Vagina (tissue), 2 donors: ENCODE measurements around the gene ANKRD63. TPM values are rescaled to one million over a fixed set of nuclear protein-coding genes. Genes with fewer than 3 reads are reported as not detected.

Source experiments
- DNase-seq, 2 donors: peaks; one replicate each; pipeline ENCODE4 v3.0.0-alpha.2; 2017; ENCODE audit errors: extremely low spot score in 2 of 2
- H3K27ac ChIP-seq: fragments of 200-600 bp; sonication (generic); one replicate; pipeline ENCODE4 v1.5.1; 2019
- H3K27me3 ChIP-seq: fragments of 200-600 bp; sonication (generic); one replicate; pipeline ENCODE4 v1.5.1; 2019
- H3K36me3 ChIP-seq, 2 donors: fragments of 200-600 bp; sonication (generic); one replicate each; pipeline ENCODE4 v1.5.1; 2017 to 2019
- H3K4me1 ChIP-seq: fragments of 200-600 bp; sonication (generic); one replicate; pipeline ENCODE4 v1.5.1; 2019
- H3K4me3 ChIP-seq, 2 donors: fragments of 200-600 bp; sonication (generic); 1 replicate in 1 of 2; 2 replicates in 1 of 2; pipeline ENCODE4 v1.5.1; 2016 to 2019
- H3K9me3 ChIP-seq: fragments of 200-600 bp; sonication (generic); one replicate; pipeline ENCODE4 v1.5.1; 2019
- POLR2A ChIP-seq, 2 donors: fragments of 450-650 bp; IDR thresholded peaks; one replicate each; pipeline ENCODE4 v1.6.1; 2017; ENCODE audit warnings: antibody characterized with exemption in 2 of 2, mild to moderate bottlenecking in 2 of 2, moderate library complexity in 2 of 2
- POLR2AphosphoS5 ChIP-seq, 2 donors: sonication (generic); formaldehyde crosslinking; IDR thresholded peaks; one replicate each; pipeline ENCODE4 v1.9.0; 2017; ENCODE audit warnings: antibody characterized with exemption in 2 of 2, mild to moderate bottlenecking in 2 of 2, low read depth in 1 of 2; ENCODE audit not compliant: insufficient read depth in 1 of 2
- intact Hi-C: fragments of 100-400 bp; cut with DNase I; formaldehyde crosslinking; loops from one replicate; pipeline ENCODE4 v1.15.1; 2023
- total RNA-seq: library from RNA; depleted of rRNA; stranded (reverse); fragments of >200 nt; gene quantifications from one replicate; pipeline ENCODE4 v1.2.3, GENCODE V29; 2016
- TF ChIP-seq, protein P1 (sequence below), 3 experiments: fragments of 450-650 bp in 2 of 3; fragments of 200-600 bp in 1 of 3; sonication (generic) in 1 of 3; IDR thresholded peaks; one replicate each; pipeline ENCODE4 v1.5.1; 2017 to 2019; ENCODE audit warnings: antibody characterized with exemption in 3 of 3, mild to moderate bottlenecking in 2 of 3, moderate library complexity in 2 of 3

The ANKRD63 gene
- total RNA-seq, 1 donor from 2014 or later: not detected

DNA sequence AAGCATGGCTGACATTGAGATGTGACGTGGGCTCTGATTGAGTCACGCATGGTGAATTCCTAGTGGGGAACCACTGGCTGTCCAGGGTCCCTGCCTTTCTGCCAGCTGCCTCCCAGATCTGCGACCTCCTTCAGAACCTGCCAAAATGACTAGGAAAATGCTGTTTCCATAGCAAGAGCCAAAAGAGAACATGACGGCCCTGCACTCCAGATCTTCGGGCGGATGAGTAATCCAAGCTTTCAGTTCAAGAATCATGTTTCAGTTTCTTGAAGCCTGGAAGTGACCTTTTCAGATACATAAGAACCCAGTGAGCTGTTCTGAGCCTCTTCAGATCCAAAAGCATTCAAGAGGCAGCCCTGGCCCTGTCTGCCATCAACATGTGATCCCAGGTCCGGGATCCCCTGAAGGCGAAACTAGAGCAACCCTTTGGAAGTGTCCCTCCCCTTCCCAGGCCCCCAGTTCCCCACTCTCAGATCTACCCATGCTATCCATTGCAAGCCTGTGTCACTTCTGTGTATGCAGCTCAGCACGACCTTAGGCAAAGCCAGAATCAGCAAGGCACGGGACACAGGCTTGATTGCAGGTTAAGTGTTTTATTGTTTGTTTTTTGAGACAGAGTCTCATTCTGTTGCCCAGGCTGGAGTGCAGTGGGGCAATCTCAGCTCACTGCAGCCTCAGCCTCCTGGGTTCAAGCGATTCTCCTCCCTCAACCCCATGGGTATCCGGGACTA is 19.7 kb downstream of the ANKRD63 start:
- intact Hi-C loops: no loop called here
- Histone ChIP-seq H3K4me1 (peaks cover 44% of the 10 kb centered on the region), H3K36me3 (no peaks in the 10 kb centered on the region), H3K27ac (peak overlapping the region; percentile 87), H3K27me3 (no peaks in the 10 kb centered on the region), H3K4me3 (peak overlapping the region in 1 of 2 donors; percentile 3), H3K9me3 (no peaks in the 10 kb centered on the region)
- DNase-seq: no peak
- peak in 1 of 2 donors; percentile 80 for TF ChIP-seq POLR2AphosphoS5 (IDR thresholded peaks at IDR 0.05; ENCODE audit: insufficient read depth in 1 of 2, low read depth in 1 of 2)
- TF ChIP-seq, protein P1, sequence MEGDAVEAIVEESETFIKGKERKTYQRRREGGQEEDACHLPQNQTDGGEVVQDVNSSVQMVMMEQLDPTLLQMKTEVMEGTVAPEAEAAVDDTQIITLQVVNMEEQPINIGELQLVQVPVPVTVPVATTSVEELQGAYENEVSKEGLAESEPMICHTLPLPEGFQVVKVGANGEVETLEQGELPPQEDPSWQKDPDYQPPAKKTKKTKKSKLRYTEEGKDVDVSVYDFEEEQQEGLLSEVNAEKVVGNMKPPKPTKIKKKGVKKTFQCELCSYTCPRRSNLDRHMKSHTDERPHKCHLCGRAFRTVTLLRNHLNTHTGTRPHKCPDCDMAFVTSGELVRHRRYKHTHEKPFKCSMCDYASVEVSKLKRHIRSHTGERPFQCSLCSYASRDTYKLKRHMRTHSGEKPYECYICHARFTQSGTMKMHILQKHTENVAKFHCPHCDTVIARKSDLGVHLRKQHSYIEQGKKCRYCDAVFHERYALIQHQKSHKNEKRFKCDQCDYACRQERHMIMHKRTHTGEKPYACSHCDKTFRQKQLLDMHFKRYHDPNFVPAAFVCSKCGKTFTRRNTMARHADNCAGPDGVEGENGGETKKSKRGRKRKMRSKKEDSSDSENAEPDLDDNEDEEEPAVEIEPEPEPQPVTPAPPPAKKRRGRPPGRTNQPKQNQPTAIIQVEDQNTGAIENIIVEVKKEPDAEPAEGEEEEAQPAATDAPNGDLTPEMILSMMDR (IDR thresholded peaks at IDR 0.05): no peak

DNA sequence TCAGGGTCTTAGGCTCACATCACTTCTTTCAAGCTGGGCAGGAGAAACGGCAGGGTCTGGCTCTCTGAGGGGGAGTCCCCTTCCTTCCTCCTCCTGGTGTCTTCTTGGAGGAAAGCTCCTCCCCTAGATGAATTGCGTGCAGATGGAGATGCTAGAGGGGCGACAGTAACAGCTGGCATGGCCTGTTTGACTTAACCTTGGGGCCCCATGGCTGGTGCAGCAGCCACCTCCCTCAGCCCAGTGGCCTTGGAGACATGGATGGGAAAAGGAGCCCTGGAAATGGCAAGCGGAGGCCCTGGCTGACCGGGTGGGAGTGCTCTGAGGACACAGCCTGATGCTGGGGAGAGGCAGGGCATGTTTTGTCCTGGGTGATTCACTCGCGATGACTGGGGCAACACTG is 23.8 kb downstream of the ANKRD63 start:
- Histone ChIP-seq H3K27ac (no peak overlapping the region), H3K36me3 (no peaks in the 10 kb centered on the region), H3K27me3 (no peaks in the 10 kb centered on the region), H3K4me1 (peaks cover 15% of the 10 kb centered on the region), H3K4me3 (no peak overlapping the region), H3K9me3 (no peaks in the 10 kb centered on the region)
- TF ChIP-seq POLR2A (IDR thresholded peaks at IDR 0.05) (no peak), POLR2AphosphoS5 (IDR thresholded peaks at IDR 0.05; ENCODE audit: insufficient read depth in 1 of 2, low read depth in 1 of 2) (no peak)
- TF ChIP-seq, protein P1 (IDR thresholded peaks at IDR 0.05): no peak
- no peak for DNase-seq
- intact Hi-C loops: no loop called here

DNA sequence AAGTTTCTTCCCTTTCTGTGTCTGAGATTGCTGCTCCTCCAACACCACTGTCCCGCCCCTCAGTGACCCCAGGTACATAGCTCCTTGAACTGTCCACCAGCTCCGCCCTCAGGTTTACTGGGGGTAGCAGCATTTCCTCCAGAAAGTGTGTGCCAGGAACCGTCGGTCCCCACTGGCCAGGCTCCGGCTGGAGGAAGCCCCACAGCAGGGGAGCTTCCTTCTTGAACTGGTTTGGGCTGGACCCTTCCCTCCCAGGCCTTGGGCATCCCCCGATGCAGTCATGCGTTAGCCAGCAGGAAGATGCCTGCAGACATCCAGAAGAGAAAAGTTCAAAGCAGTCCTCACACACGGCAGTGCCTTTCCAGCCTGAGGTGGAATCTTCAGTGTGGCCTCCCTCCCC is 24.3 kb downstream of the ANKRD63 start:
- TF ChIP-seq POLR2A (IDR thresholded peaks at IDR 0.05) (no peak), POLR2AphosphoS5 (IDR thresholded peaks at IDR 0.05; ENCODE audit: insufficient read depth in 1 of 2, low read depth in 1 of 2) (no peak)
- TF ChIP-seq, protein P1 (IDR thresholded peaks at IDR 0.05): no peak
- DNase-seq: no peak
- H3K4me3 ChIP-seq: no peak overlapping the region
- H3K27ac ChIP-seq: no peak overlapping the region
- intact Hi-C loops: no loop called here
- H3K4me1 ChIP-seq: peaks cover 13% of the 10 kb centered on the region
- no peaks in the 10 kb centered on the region for H3K27me3 ChIP-seq
- H3K9me3 ChIP-seq: no peaks in the 10 kb centered on the region
- H3K36me3 ChIP-seq: no peaks in the 10 kb centered on the region

DNA sequence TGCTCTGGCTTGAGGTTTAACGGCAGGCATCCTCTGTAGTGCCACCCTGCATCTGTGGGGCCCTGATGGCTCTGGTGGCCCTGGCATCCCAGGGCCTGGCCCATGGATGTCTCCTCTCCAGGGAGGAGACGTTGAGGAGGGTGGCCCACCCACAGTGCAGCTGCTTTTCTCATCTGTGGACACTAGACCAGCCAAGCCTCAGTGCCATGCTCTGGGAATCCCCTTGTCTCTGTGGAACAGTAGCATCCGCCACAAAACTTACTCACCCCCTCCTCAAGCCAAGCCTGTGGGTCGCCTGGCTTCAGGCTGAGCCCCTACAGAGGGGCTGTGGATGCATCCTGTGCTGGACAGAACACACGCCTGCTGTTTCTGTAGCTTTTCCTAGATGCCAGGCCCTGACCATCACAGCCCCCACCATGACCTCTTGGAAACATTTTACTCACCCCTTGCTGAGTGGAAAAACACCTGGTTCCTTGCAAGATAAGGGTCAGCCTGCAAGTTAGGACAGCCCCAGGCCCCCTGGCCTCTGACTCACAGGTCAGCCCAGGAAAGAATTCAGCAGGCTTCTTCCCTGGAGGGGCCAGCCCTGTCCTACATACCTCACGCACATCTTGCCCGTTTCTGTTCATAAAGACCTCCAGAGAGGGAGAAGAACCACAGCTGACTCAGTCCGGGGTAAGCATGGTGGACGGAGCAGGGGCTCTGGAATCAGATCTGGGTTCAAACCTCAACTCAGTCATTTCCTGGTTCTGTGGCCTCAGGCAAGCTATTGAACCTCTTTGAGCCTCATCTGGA is 25.0 kb downstream of the ANKRD63 start:
- intact Hi-C loops: no loop called here
- Histone ChIP-seq H3K9me3 (no peaks in the 10 kb centered on the region), H3K36me3 (no peaks in the 10 kb centered on the region), H3K27ac (no peak overlapping the region), H3K27me3 (no peaks in the 10 kb centered on the region), H3K4me3 (no peak overlapping the region), H3K4me1 (peaks cover 15% of the 10 kb centered on the region)
- TF ChIP-seq, protein P1 (IDR thresholded peaks at IDR 0.05): no peak
- no peak for TF ChIP-seq POLR2A (IDR thresholded peaks at IDR 0.05)
- no peak for TF ChIP-seq POLR2AphosphoS5 (IDR thresholded peaks at IDR 0.05; ENCODE audit: insufficient read depth in 1 of 2, low read depth in 1 of 2)
- no peak for DNase-seq
